Gastrocnemius medialis (tissue), 4 donors: ENCODE measurements around the gene APOL3. TPM values are rescaled to one million over a fixed set of nuclear protein-coding genes. Genes with fewer than 3 reads are reported as not detected.

Experiments used
- ATAC-seq, 2 donors: fragments of 150-250 bp; one replicate each; pipeline ENCODE4 v1.9.1; 2016
- DNase-seq, 2 donors: peaks; one replicate each; pipeline ENCODE4 v3.0.0-alpha.2; 2019
- H3K27ac ChIP-seq, 4 donors: fragments of 200-600 bp; sonication (generic); 1 replicate in 1 of 4; 2 replicates in 3 of 4; pipeline ENCODE4 v1.5.1; 2016 to 2018; ENCODE audit warnings: mild to moderate bottlenecking in 2 of 4, moderate library complexity in 1 of 4
- H3K27me3 ChIP-seq, 3 donors: fragments of 200-600 bp; sonication (generic) in 2 of 3; 1 replicate in 1 of 3; 2 replicates in 2 of 3; pipeline versions ENCODE4 v1.5.1 to v1.6.0; 2016 to 2019; ENCODE audit warnings: mild to moderate bottlenecking in 1 of 3, moderate library complexity in 1 of 3
- H3K36me3 ChIP-seq, 2 donors: fragments of 200-600 bp; sonication (generic) in 1 of 2; one replicate each; pipeline ENCODE4 v1.5.1; 2017 to 2018
- H3K4me1 ChIP-seq, 2 donors: fragments of 200-600 bp; sonication (generic) in 1 of 2; one replicate each; pipeline ENCODE4 v1.5.1; 2016 to 2017; ENCODE audit warnings: mild to moderate bottlenecking in 2 of 2
- H3K4me3 ChIP-seq, 4 donors: fragments of 200-600 bp; sonication (generic) in 3 of 4; 1 replicate in 1 of 4; 2 replicates in 3 of 4; pipeline ENCODE4 v1.5.1; 2016 to 2019; ENCODE audit warnings: mild to moderate bottlenecking in 2 of 4
- H3K9me3 ChIP-seq, 3 donors: fragments of 200-600 bp; sonication (generic) in 2 of 3; 1 replicate in 1 of 3; 2 replicates in 2 of 3; pipeline ENCODE4 v1.5.1; 2016 to 2019
- POLR2A ChIP-seq, 2 donors: fragments of 450-650 bp; IDR thresholded peaks; one replicate each; pipeline ENCODE4 v1.6.1; 2017; ENCODE audit warnings: antibody characterized with exemption in 2 of 2, mild to moderate bottlenecking in 2 of 2, moderate library complexity in 2 of 2
- in situ Hi-C, 4 donors: fragments of 200-750 bp; cut with MboI; loops; one replicate each; pipeline versions ENCODE4 v1.15.0 to v1.8.0; 2017; ENCODE audit warnings: low sequenced_read_pairs in 4 of 4
- intact Hi-C: fragments of 100-400 bp; cut with DNase I; formaldehyde crosslinking; loops from one replicate; pipeline ENCODE4 v1.15.1; 2023; ENCODE audit warnings: low total_unique reads
- total RNA-seq, 4 donors: library from RNA; depleted of rRNA; stranded (reverse); fragments of >200 nt; gene quantifications; one replicate each; pipeline versions ENCODE4 v1.1.0 to v1.2.3, GENCODE V29; 2016
- TF ChIP-seq, protein P1 (sequence below), 5 experiments: fragments of 450-650 bp in 3 of 5; fragments of 200-600 bp in 2 of 5; sonication (generic) in 2 of 5; IDR thresholded peaks in 4 of 5; conservative IDR thresholded peaks in 1 of 5; 1 replicate in 4 of 5; 2 replicates in 1 of 5; pipeline ENCODE4 v1.5.1; 2016 to 2019; ENCODE audit warnings: antibody characterized with exemption in 5 of 5, mild to moderate bottlenecking in 3 of 5, moderate library complexity in 3 of 5

Gene APOL3
- total RNA-seq, 4 donors from 2014 or later = 16.6 to 23.4 (median 19.3) TPM

- in situ Hi-C loops = loop anchor here in 2 of 4 donors (5.0 to 10.0 kb wide), 2 partner anchors 80 to 83 kb away; no protein-coding TSS in a partner anchor
- ATAC-seq = no peak
- H3K36me3 ChIP-seq = no peaks in the 10 kb centered on the region
Measured at GRCh38 chr22:36194385-36194784, 33.8 kb upstream of the APOL3 start.

DNA sequence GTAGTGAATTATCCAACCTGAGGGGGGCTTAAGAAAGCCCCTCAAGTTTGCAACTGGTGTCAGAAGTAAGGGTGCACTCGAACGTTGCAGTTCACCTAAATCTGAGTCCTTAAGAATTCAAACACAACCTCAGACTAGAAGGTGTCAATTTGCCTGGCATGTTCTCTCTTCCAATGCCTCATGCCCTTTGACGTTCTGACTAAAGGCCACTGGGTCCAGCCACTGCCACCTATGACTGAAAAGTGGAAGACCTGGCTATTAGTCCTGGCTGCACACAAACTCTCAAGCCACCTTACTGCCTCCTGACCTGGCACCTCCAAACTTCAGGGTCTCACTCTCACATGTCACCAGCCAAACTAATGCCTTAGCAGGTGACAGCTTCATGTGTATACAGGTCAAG lies 33.0 kb upstream of the APOL3 start:
- H3K27me3 ChIP-seq = no peaks in the 10 kb centered on the region
- in situ Hi-C loops (loop anchor here in 2 of 4 donors (5.0 to 10.0 kb wide), 2 partner anchors 81 to 84 kb away; no protein-coding TSS in a partner anchor), intact Hi-C loops (no loop called here)
- ATAC-seq (no peak), DNase-seq (no peak)
- no peak overlapping the region for H3K27ac ChIP-seq
- no peaks in the 10 kb centered on the region for H3K9me3 ChIP-seq
- no peaks in the 10 kb centered on the region for H3K36me3 ChIP-seq
- no peak overlapping the region for H3K4me3 ChIP-seq
- H3K4me1 ChIP-seq = peaks cover 5 to 8% of the 10 kb centered on the region in 2 donors
- TF ChIP-seq POLR2A (IDR thresholded peaks at IDR 0.05) = no peak
- TF ChIP-seq, protein P1, sequence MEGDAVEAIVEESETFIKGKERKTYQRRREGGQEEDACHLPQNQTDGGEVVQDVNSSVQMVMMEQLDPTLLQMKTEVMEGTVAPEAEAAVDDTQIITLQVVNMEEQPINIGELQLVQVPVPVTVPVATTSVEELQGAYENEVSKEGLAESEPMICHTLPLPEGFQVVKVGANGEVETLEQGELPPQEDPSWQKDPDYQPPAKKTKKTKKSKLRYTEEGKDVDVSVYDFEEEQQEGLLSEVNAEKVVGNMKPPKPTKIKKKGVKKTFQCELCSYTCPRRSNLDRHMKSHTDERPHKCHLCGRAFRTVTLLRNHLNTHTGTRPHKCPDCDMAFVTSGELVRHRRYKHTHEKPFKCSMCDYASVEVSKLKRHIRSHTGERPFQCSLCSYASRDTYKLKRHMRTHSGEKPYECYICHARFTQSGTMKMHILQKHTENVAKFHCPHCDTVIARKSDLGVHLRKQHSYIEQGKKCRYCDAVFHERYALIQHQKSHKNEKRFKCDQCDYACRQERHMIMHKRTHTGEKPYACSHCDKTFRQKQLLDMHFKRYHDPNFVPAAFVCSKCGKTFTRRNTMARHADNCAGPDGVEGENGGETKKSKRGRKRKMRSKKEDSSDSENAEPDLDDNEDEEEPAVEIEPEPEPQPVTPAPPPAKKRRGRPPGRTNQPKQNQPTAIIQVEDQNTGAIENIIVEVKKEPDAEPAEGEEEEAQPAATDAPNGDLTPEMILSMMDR (IDR thresholded peaks at IDR 0.05 in 4 of 5, conservative IDR thresholded peaks at IDR 0.05 in 1 of 5) = no peak

More at GRCh38 chr22:36194385-36194784, 33.8 kb upstream of the APOL3 start:
- TF ChIP-seq, protein P1 (IDR thresholded peaks at IDR 0.05 in 4 of 5, conservative IDR thresholded peaks at IDR 0.05 in 1 of 5) = no peak
- no peak for TF ChIP-seq POLR2A (IDR thresholded peaks at IDR 0.05)
- intact Hi-C loops = loop anchor here (1.0 to 2.0 kb wide), 2 partner anchors 44 to 83 kb away; partner anchors contain the start of gene APOL2
- Histone ChIP-seq H3K27me3 (no peaks in the 10 kb centered on the region), H3K4me3 (no peak overlapping the region), H3K4me1 (peaks cover 5 to 8% of the 10 kb centered on the region in 2 donors), H3K27ac (no peak overlapping the region), H3K9me3 (no peaks in the 10 kb centered on the region)
- DNase-seq = no peak

GRCh38 chr22:36193171-36193570 lies 32.6 kb upstream of the APOL3 start:
- in situ Hi-C loops = loop anchor here in 2 of 4 donors (5.0 to 10.0 kb wide), 2 partner anchors 82 to 84 kb away; no protein-coding TSS in a partner anchor
- DNase-seq = no peak
- Histone ChIP-seq H3K4me3 (no peak overlapping the region), H3K9me3 (no peaks in the 10 kb centered on the region), H3K4me1 (peaks cover 5 to 8% of the 10 kb centered on the region in 2 donors), H3K27me3 (no peaks in the 10 kb centered on the region), H3K27ac (no peak overlapping the region), H3K36me3 (no peaks in the 10 kb centered on the region)
- ATAC-seq = no peak
- intact Hi-C loops = no loop called here
- TF ChIP-seq, protein P1 (IDR thresholded peaks at IDR 0.05 in 4 of 5, conservative IDR thresholded peaks at IDR 0.05 in 1 of 5) = no peak
- TF ChIP-seq POLR2A (IDR thresholded peaks at IDR 0.05) = no peak

GRCh38 chr22:36192542-36192941 lies 32.0 kb upstream of the APOL3 start:
- DNase-seq (no peak), ATAC-seq (no peak)
- H3K36me3 ChIP-seq = no peaks in the 10 kb centered on the region
- H3K4me3 ChIP-seq = no peak overlapping the region
- in situ Hi-C loops (loop anchor here in 2 of 4 donors (5.0 to 10.0 kb wide), 2 partner anchors 82 to 85 kb away; no protein-coding TSS in a partner anchor), intact Hi-C loops (no loop called here)
- no peak for TF ChIP-seq POLR2A (IDR thresholded peaks at IDR 0.05)
- TF ChIP-seq, protein P1 (IDR thresholded peaks at IDR 0.05 in 4 of 5, conservative IDR thresholded peaks at IDR 0.05 in 1 of 5) = no peak
- no peak overlapping the region for H3K27ac ChIP-seq
- H3K9me3 ChIP-seq = no peaks in the 10 kb centered on the region
- H3K4me1 ChIP-seq = peaks cover 4 to 8% of the 10 kb centered on the region in 2 donors
- no peaks in the 10 kb centered on the region for H3K27me3 ChIP-seq
